Trophoblast cell (in vitro differentiated cells and primary cell): Measurements from ENCODE around the gene GPRC5A.

Source experiments
- DNase-seq, 2 donors: peaks; one replicate each; pipeline ENCODE4 v3.0.0-alpha.2; 2016
- H2AFZ ChIP-seq: 2 replicates; pipeline ENCODE4 v1.6.1; 2013; ENCODE audit warnings: low read length, moderate library complexity, mild to moderate bottlenecking; ENCODE audit not compliant: insufficient read depth, poor library complexity
- H2AK5ac ChIP-seq: 2 replicates; pipeline ENCODE4 v1.6.1; 2013; ENCODE audit warnings: mild to moderate bottlenecking, low read length
- H2BK120ac ChIP-seq: 2 replicates; pipeline ENCODE4 v1.6.1; 2013; ENCODE audit warnings: low read length, mild to moderate bottlenecking, moderate library complexity; ENCODE audit not compliant: insufficient read depth, poor library complexity
- H2BK12ac ChIP-seq: 2 replicates; pipeline ENCODE4 v1.6.1; 2013; ENCODE audit warnings: mild to moderate bottlenecking, low read length, moderate library complexity
- H2BK5ac ChIP-seq: 2 replicates; pipeline ENCODE4 v1.6.1; 2013; ENCODE audit warnings: low read length, low read depth, moderate library complexity, mild to moderate bottlenecking; ENCODE audit not compliant: poor library complexity
- H3K14ac ChIP-seq: 2 replicates; pipeline ENCODE4 v1.6.1; 2013; ENCODE audit warnings: mild to moderate bottlenecking, low read length
- H3K18ac ChIP-seq: 2 replicates; pipeline ENCODE4 v1.6.1; 2013; ENCODE audit warnings: mild to moderate bottlenecking, low read length
- H3K23ac ChIP-seq: 2 replicates; pipeline ENCODE4 v1.6.1; 2013; ENCODE audit warnings: low read length
- H3K27ac ChIP-seq: 2 replicates; pipeline ENCODE4 v1.5.1; 2013; ENCODE audit warnings: low read depth, mild to moderate bottlenecking, inconsistent platforms, low read length, moderate library complexity
- H3K27me3 ChIP-seq: 2 replicates; pipeline ENCODE4 v1.6.1; 2013; ENCODE audit warnings: inconsistent platforms, mild to moderate bottlenecking, low read length, moderate library complexity; ENCODE audit not compliant: insufficient read depth
- H3K36me3 ChIP-seq, 2 experiments: 1 replicate in 1 of 2; 2 replicates in 1 of 2; pipeline ENCODE4 v1.6.1; 2013; ENCODE audit warnings: low read length in 2 of 2, mild to moderate bottlenecking in 2 of 2, moderate library complexity in 1 of 2; ENCODE audit not compliant: insufficient read depth in 2 of 2, control insufficient read depth in 1 of 2
- H3K4ac ChIP-seq: 2 replicates; pipeline ENCODE4 v1.6.1; 2013; ENCODE audit warnings: low read depth, mild to moderate bottlenecking, low read length, moderate library complexity
- H3K4me1 ChIP-seq, 2 experiments: 1 replicate in 1 of 2; 2 replicates in 1 of 2; pipeline ENCODE4 v1.6.1; 2013; ENCODE audit warnings: low read length in 2 of 2, mild to moderate bottlenecking in 2 of 2, moderate library complexity in 1 of 2; ENCODE audit not compliant: insufficient read depth in 2 of 2, control insufficient read depth in 1 of 2
- H3K4me2 ChIP-seq: 2 replicates; pipeline ENCODE4 v1.6.1; 2013; ENCODE audit warnings: inconsistent platforms, mild to moderate bottlenecking, low read length, moderate library complexity
- H3K4me3 ChIP-seq: 2 replicates; pipeline ENCODE4 v1.5.1; 2013; ENCODE audit warnings: mild to moderate bottlenecking, low read depth, low read length, inconsistent platforms
- H3K79me1 ChIP-seq: one replicate; pipeline ENCODE4 v1.6.1; 2013; ENCODE audit warnings: low read length
- H3K79me2 ChIP-seq: 2 replicates; pipeline ENCODE4 v1.6.1; 2013; ENCODE audit warnings: low read length, mild to moderate bottlenecking; ENCODE audit not compliant: control insufficient read depth, insufficient read depth, poor library complexity
- H3K9ac ChIP-seq: 2 replicates; pipeline ENCODE4 v1.6.1; 2013; ENCODE audit warnings: mild to moderate bottlenecking, low read length
- H3K9me3 ChIP-seq: 2 replicates; pipeline ENCODE4 v1.6.1; 2013; ENCODE audit warnings: low read depth, mild to moderate bottlenecking, control low read depth, inconsistent platforms, low read length; ENCODE audit not compliant: insufficient read depth
- H4K12ac ChIP-seq: 2 replicates; pipeline ENCODE4 v1.6.1; 2013; ENCODE audit warnings: low read depth, mild to moderate bottlenecking, low read length, moderate library complexity
- H4K8ac ChIP-seq: 2 replicates; pipeline ENCODE4 v1.6.1; 2013; ENCODE audit warnings: low read depth, mild to moderate bottlenecking, low read length, moderate library complexity
- H4K91ac ChIP-seq: one replicate; pipeline ENCODE4 v1.6.1; 2013; ENCODE audit warnings: low read depth, mild to moderate bottlenecking, low read length, moderate library complexity
- WGBS: extraction: QIAGEN DNeasy Blood & Tissue Kit; methylation state at CpG from one replicate; pipeline ENCODE4 v1.1.7; 2013; ENCODE audit warnings: missing lambda C conversion rate; ENCODE audit not compliant: insufficient read length, insufficient coverage; ENCODE audit errors: extremely low coverage; 5-methylcytosine and 5-hydroxymethylcytosine counted together

GPRC5A gene

GRCh38 chr12:12929696-12930095 lies 38.3 kb downstream of the GPRC5A start:
- Histone ChIP-seq H3K79me2 (no peaks in the 10 kb centered on the region), H3K9me3 (peaks cover 2% of the 10 kb centered on the region), H3K4ac (no peak overlapping the region), H2AFZ (no peak overlapping the region), H3K36me3 (peaks cover 0 to 2% of the 10 kb centered on the region in 2 experiments), H3K27me3 (no peaks in the 10 kb centered on the region), H3K9ac (no peak overlapping the region), H2BK120ac (peak overlapping the region; percentile 32), H2BK5ac (no peak overlapping the region), H3K79me1 (peaks cover 9% of the 10 kb centered on the region), H3K27ac (peak overlapping the region; percentile 29), H4K12ac (no peak overlapping the region), H4K91ac (peak overlapping the region; percentile 60), H3K18ac (peak overlapping the region; percentile 17), H3K4me1 (peaks cover 8 to 20% of the 10 kb centered on the region in 2 experiments), H3K23ac (no peak overlapping the region), H3K14ac (no peak overlapping the region), H3K4me3 (no peak overlapping the region), H3K4me2 (no peak overlapping the region), H4K8ac (no peak overlapping the region), H2BK12ac (no peak overlapping the region), H2AK5ac (no peak overlapping the region)
- no peak for DNase-seq
- no CpG with 5 or more reads among the region's 6 CpGs for WGBS

- Histone ChIP-seq H3K4ac (no peak overlapping the region), H3K18ac (no peak overlapping the region), H3K4me3 (no peak overlapping the region), H3K79me2 (no peaks in the 10 kb centered on the region), H3K36me3 (peaks cover 0 to 2% of the 10 kb centered on the region in 2 experiments), H2BK5ac (no peak overlapping the region), H3K23ac (no peak overlapping the region), H4K8ac (no peak overlapping the region), H3K9ac (no peak overlapping the region), H3K14ac (no peak overlapping the region), H2AK5ac (no peak overlapping the region), H3K9me3 (peaks cover 2% of the 10 kb centered on the region), H4K91ac (no peak overlapping the region), H3K79me1 (peaks cover 9% of the 10 kb centered on the region), H2BK120ac (no peak overlapping the region), H3K4me2 (no peak overlapping the region), H2AFZ (no peak overlapping the region), H3K27ac (peak overlapping the region; percentile 5), H4K12ac (no peak overlapping the region), H2BK12ac (no peak overlapping the region), H3K27me3 (no peaks in the 10 kb centered on the region), H3K4me1 (peaks cover 8 to 20% of the 10 kb centered on the region in 2 experiments)
- no peak for DNase-seq
- WGBS, result no CpG with 5 or more reads among the region's 2 CpGs
Observed at GRCh38 chr12:12930633-12931219, 39.4 kb downstream of the GPRC5A start.

- no CpG with 5 or more reads among the region's 4 CpGs for WGBS
- Histone ChIP-seq H3K4me1 (peaks cover 2 to 18% of the 10 kb centered on the region in 2 experiments), H3K14ac (no peak overlapping the region), H3K4me3 (no peak overlapping the region), H3K23ac (no peak overlapping the region), H3K27ac (peak overlapping the region; percentile 55), H2BK120ac (no peak overlapping the region), H3K27me3 (no peaks in the 10 kb centered on the region), H3K4me2 (no peak overlapping the region), H3K4ac (no peak overlapping the region), H4K8ac (no peak overlapping the region), H2AFZ (no peak overlapping the region), H3K36me3 (peaks cover 2% of the 10 kb centered on the region in 2 experiments), H2BK5ac (no peak overlapping the region), H3K79me2 (no peaks in the 10 kb centered on the region), H3K79me1 (peaks cover 4% of the 10 kb centered on the region), H3K9ac (no peak overlapping the region), H2AK5ac (no peak overlapping the region), H4K91ac (no peak overlapping the region), H3K9me3 (peaks cover 2% of the 10 kb centered on the region), H2BK12ac (no peak overlapping the region), H4K12ac (no peak overlapping the region), H3K18ac (no peak overlapping the region)
- DNase-seq, result no peak
Observed at GRCh38 chr12:12933742-12934141, 42.4 kb downstream of the GPRC5A start.

- no peak overlapping the region for H3K14ac ChIP-seq
- no peak overlapping the region for H3K4me3 ChIP-seq
- H3K23ac ChIP-seq, result no peak overlapping the region
- H3K18ac ChIP-seq, result no peak overlapping the region
- H3K79me1 ChIP-seq, result peaks cover 7% of the 10 kb centered on the region
- H3K27me3 ChIP-seq, result no peaks in the 10 kb centered on the region
- no peak overlapping the region for H2BK12ac ChIP-seq
- no peak for DNase-seq
- no peak overlapping the region for H3K9ac ChIP-seq
- WGBS, result no CpG with 5 or more reads among the region's 8 CpGs
- H2AK5ac ChIP-seq, result no peak overlapping the region
- no peak overlapping the region for H2AFZ ChIP-seq
- H3K27ac ChIP-seq, result peak overlapping the region; percentile 55
- peaks cover 7 to 21% of the 10 kb centered on the region in 2 experiments for H3K4me1 ChIP-seq
- peak overlapping the region; percentile 12 for H2BK5ac ChIP-seq
- H4K8ac ChIP-seq, result no peak overlapping the region
- H4K12ac ChIP-seq, result no peak overlapping the region
- no peak overlapping the region for H3K4me2 ChIP-seq
- peaks cover 2% of the 10 kb centered on the region for H3K9me3 ChIP-seq
- H3K36me3 ChIP-seq, result peaks cover 2% of the 10 kb centered on the region in 2 experiments
- H4K91ac ChIP-seq, result no peak overlapping the region
- H2BK120ac ChIP-seq, result no peak overlapping the region
- H3K4ac ChIP-seq, result no peak overlapping the region
- no peaks in the 10 kb centered on the region for H3K79me2 ChIP-seq
Observed at GRCh38 chr12:12934556-12934955, 43.2 kb downstream of the GPRC5A start.
